ENCODE measurements around the gene PCMTD2.

DNA sequence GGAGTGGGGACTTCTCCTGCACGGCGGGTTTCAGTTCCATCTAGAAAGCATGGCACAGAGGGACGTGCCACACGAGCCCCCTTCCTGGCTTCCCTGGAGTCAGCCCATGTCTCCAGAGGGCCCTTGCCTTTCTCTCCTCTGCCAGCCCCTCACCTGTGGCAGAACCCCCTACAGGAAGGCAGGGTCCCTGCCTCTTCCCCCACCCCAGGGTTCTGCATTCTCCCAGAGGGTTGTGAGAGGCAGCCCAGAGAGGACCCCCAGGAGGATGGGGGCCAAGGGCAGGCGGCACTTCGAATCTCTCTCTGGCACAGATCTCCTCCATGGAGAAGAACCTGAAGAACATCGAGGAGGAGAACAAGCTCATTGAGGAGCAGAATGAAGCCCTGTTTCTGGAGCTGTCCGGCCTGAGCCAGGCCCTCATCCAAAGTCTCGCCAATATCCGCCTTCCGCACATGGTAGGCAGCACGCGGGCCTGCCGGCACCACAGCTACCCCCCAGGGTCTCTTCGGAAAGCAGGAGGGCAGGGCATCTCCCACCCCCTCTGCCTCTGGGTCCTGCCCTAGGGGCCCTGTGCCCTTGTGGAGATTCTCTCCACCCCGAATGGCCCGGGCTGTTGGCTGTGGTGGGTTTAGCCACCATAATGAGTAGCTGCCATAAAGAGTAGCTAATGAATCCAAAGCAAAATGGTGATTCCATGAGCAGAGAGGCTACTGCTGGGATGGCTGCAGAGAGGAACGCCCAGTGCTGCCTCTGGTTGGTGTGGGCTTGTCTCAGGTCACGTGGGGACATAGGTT is 15.9 kb upstream of the PCMTD2 start:
- TF ChIP-seq CTCF (IDR thresholded peaks at IDR 0.05): no peak
- no peak for TF ChIP-seq POLR2A (IDR thresholded peaks at IDR 0.05)
- TF ChIP-seq POLR2AphosphoS5 (IDR thresholded peaks at IDR 0.05): no peak
- no peak for TF ChIP-seq EP300 (IDR thresholded peaks at IDR 0.05)

Measured in stomach (tissue), 4 donors.